Stimulated activated CD8-positive, alpha-beta memory T cell treated with anti-CD3 and anti-CD28 coated beads, Interleukin-12 subunit alpha, Interleukin-12 subunit beta, amount 100 ng/mL, for 4 hours (primary cell): ENCODE data around the gene CCDC159.
"Not testable (repeated sequence)": the region's sequence is repeated elsewhere in the genome, so short reads cannot be mapped to it uniquely, and the experiment has no call there.

Experiments
- DNase-seq: peaks from one replicate; pipeline ENCODE4 v3.0.0-alpha.2; 2020; ENCODE audit warnings: low read depth

CCDC159 gene

DNA sequence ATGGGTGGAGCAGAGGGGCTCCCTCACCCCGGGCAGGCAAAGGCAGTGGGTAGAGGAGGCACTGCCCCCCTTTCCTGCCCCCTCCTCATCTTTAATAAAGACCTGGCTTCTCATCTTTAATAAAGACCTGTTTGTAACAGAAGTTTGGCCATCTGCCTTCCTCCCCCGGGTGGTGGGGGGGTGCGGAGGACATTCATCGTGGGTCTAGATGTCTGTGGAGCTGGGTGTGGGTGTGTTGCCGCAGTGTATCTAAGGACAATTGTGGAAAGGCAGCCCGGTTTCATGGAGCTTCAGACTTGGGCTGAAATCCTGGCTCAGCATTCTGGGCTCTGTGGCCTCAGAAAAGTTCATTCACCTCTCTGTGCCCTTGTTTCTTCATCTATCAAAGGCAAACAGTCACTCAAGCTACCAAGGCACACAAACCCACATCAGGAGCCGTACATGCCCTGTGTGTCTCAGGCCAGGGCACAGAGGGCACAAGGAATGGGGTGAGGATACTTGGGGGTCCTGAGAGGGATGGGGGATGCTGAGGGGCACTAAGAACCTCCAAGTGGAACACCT is 19.3 kb downstream of the CCDC159 start:
- no peak for DNase-seq

DNA sequence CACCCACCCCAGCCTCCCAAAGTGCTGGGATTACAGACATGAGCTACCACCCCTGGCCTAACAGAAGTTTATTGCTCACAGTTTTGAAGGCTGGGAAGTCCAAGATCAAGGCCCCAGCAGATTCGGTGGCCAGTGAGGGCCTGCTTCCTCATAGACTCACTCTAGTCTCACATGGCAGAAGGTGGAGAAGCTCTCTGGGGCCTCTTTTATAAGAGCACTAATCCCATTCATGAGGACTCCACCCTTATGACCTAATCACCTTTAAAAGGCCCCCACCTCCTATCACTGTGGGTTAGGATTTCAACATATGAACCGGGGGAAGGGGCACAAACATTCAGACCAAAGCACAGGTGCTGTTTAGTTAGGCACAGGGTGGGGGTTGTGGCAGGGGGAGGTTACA is 21.2 kb downstream of the CCDC159 start:
- DNase-seq: no peak

DNA sequence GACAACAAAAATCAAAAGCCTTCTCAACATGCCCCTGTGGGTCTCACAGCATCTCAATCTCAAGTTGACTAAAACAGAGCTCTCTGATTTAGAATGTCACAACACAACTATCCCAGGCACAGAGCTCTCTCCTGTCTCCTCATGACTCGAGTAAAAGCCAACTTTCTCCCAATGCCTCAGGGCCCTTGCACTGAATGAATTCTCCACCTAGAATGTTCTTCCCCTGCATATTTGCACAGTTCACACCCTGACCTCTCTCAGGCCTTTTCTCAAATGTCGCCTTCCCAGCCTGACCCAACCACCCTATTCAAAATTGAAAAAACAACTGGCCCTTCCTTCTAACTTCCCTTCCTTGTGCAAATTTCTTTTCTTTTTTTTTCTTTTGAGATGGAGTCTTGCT is 24.4 kb downstream of the CCDC159 start:
- DNase-seq: no peak

DNA sequence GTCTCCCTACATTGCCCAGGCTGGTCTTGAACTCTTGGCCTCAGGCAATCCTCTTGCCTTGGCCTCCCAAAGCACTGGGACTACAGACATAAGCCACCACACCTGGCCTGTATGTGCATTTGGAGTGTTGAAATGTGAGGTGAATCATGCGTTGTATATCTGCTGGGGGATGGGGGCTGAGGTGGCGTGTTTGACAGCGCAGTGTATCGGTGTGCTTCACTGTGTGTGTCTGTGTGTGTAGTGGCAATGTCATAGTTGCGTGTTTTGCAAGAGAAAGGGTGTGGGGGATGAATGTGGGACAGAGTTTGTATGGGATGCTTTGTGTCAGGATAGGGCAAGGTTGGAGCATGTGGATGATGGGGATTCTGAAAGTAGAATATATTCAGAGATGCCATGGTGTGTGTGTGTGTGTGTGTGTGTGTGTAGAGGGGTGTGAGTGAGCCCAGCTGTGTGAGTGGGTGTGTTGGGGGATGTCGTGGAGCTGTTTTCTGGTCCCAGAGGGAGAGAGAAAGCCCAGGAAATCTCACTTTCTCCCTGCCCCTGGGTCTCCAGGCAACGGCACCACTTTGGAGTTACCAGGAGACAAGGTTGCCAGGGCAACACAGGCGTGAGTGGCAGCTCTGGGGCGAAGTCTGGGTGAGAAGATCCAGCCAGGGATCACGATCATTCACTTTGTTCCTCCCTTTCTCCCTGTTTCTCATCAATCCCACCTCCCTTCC is 27.0 kb downstream of the CCDC159 start:
- no peak for DNase-seq

GRCh38 chr19:11373885-11374432 is 27.6 kb downstream of the CCDC159 start:
- DNase-seq: no peak

DNA sequence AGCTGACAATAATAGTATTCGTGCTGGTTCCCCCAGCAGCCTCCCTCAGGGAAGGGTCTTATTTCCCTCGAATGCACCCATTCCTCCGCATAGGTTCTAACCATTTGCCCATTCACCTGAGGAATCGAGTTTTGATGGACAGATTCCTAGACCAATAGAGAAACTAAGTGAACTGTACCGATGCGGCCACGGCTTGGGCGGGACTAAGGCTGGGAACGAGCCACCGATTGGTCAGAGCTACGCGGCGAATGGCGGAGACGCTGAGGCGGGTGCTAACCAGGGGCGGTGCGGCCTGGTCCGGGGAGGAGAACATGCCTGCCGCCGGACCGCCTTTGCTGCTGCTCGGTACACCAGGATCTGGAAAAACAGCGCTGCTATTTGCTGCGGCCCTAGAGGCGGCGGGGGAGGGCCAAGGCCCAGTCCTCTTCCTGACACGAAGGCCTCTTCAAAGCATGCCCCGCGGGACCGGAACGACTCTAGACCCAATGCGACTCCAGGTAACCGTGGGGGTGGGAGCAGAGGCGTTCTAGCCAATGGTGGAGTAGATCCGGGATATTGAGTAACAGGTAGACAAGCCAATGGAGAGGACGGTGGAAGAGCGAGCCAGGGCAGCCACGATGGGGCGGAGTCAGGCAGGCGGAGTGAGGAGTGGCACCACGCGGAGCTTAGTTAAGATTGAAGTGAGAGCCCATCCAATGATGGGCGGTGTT is 28.3 kb downstream of the CCDC159 start, which contains the start of gene SWSAP1:
SWSAP1 (plus strand) TSS at position 234 of the 710 bp plus-strand sequence; CDS start at position 249, 15 bp downstream.
- DNase-seq: peak; percentile 93

DNA sequence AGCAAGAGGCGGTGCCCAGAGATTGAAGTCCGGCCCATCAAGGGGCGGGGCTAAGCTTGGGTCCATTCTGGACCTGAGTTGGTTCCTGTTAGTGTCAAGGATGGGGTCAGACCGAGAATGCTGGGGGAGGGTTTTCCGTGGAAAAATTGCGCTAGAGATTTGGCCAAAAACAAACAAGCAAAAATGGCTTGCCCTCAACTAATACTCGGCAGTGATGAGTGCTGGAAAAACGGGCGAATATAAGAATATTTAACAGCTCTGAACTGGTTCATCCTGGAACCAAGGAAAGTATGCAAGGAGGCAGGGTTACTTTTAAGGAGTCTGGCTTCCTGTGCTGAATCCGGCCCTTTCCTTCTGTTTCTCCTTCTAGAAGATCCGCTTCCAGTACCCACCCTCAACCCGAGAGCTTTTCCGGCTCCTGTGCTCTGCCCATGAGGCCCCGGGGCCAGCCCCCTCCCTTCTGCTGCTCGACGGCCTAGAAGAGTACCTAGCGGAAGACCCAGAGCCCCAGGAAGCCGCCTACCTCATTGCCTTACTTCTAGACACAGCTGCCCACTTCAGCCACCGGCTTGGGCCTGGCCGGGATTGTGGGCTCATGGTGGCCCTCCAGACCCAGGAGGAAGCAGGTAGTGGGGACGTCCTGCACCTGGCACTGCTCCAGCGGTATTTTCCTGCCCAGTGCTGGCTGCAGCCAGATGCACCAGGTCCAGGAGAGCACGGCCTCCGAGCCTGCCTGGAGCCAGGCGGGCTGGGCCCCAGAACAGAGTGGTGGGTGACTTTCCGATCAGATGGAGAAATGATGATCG is 29.0 kb downstream of the CCDC159 start:
- DNase-seq: no peak

DNA sequence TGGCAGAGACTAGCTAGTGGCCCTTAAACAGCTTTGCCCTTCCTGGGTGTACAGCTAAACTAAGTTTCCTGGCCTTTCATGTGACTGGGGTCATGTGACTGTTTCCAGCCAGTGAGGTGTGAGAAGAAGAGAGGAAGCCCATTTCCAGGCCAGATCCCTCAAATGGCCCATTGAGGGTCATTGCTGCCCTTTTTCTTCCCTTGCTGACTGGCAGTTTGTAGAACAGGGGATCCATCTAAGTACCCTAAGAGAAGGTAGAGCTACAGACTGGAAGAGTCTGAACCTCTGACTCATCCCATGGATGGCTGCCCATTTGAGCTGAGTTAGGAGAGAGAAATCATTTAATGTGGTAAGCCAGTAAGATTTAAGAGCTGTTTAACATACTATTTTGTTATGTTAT is 30.9 kb downstream of the CCDC159 start:
- no peak for DNase-seq

DNA sequence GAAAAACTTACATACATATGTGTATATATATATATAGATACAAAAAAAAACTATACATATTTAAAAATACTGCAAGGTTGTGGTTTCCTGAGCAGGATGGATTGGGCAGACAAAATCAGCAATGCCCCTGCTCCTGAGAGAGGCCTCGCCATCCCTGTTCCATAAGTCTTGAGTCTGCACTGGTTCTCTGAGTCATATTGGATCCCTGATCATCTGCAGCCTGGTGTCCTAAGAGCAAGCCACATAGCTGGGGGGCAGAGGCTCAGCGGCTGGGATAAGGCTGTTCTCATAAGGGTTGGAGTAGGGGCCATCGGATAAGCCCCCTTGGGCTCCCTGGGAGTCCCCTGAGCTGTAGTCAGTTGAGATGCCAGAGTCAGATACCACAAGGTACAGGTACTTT is 31.4 kb downstream of the CCDC159 start:
- DNase-seq: no peak

- DNase-seq: no peak
Measured at GRCh38 chr19:11378319-11379189, 32.2 kb downstream of the CCDC159 start.

DNA sequence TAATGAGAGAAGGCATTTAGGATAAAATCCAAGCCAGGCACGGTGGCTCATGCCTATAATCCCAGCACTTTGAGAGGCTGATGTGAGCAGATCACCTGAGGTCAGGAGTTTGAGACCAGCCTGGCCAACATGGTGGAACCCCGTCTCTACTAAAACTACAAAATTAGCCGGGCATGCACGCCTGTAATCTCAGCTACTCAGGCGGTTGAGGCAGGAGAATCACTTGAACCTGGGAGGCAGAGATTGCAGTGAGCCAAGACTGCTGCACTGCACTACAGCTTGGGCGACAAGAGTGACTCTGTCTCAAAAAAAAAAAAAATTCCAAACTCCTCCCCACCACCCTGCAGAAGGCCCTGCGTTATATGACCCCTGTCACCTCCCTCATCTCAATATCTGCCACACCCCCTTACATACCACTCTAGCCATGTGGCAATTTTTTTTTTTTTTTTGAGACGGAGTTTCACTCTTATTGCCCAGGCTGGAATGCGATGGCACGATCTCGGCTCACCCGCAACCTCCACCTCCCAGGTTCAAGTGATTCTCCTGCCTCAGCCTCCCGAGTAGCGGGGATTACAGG is 33.0 kb downstream of the CCDC159 start:
- DNase-seq: not testable (repeated sequence)

DNA sequence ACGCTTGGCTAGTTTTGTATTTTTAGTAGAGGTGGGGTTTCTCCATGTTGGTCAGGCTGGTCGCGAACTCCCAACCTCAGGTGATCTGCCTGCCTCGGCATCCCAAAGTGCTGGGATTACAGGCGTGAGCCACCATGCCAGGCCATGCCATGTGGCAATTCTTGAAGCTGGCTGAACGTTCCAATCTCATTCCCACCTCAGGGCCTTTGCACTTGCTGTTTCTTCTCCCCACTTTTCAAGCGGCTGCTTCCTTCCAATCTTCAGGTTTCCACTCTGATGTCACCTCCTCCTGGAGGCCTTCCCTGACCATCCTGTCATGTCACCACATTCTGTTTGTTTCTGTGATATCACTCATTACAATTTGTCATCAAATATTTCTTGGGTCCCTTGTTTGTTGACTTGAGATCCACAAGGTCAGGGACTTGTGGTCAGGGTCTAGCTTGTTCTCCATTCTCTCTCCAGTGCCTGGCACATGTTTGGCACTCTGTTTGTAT is 33.6 kb downstream of the CCDC159 start:
- no peak for DNase-seq

- peak; percentile 86 for DNase-seq
Measured at GRCh38 chr19:11380653-11381537, 34.6 kb downstream of the CCDC159 start.

DNA sequence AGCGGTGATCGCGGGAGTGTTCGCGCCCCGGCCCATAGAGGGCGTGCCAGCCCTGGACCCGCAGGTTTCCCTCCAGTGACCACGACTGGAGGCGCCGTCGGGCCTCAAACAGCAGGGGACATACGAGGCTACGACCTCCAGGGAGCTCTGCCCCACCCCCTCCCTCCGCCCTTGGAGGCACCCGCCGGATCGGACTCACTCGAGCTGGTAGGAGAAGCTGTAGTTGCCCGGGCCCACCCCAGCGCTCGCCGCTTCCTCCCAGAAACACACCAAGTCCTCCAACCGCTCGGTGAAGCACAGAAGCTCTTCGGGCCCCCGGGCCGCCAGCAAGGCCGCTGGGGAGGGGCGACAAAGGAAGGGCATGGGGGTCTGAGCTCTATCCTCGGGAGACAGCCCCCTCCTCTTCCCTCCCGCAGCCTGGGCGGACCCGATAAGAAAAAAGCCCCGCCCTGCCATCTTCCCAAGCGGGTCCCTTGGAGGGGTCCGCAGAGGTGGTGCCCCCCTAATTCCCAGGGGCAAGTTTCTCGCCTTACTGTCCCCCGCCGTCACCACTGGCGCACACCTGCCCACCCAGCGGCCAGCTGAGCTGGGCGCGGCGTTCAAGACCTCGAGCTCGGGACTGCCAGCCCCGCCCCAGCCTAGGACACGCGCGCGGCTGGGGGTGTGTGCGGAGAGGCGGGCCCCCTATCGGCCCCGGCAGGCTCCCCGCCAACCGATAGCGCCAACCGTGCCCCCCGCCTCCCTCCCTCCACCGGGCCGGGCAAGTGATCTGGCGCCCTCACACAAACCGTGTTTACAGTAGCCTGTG is 36.8 kb downstream of the CCDC159 start:
- DNase-seq: peak; percentile 13

GRCh38 chr19:11383706-11384048 is 37.4 kb downstream of the CCDC159 start:
- DNase-seq: no peak

DNA sequence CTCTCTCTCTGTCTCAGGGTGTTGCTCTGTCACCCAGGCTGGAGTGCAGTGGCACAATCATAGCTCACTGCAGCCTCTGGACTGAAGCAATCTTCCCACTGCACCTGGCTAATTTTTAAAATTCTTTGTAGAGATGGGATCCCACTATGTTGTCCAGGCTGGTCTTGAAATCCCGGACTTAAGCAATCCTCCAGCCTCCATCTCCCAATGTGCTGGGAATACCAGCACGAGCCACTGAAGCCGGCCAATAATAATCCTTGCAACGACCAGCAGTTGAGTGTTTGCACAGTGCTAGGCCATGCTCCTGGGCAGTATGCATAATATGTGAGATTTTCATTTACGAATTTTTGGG is 38.4 kb downstream of the CCDC159 start:
- DNase-seq: no peak

DNA sequence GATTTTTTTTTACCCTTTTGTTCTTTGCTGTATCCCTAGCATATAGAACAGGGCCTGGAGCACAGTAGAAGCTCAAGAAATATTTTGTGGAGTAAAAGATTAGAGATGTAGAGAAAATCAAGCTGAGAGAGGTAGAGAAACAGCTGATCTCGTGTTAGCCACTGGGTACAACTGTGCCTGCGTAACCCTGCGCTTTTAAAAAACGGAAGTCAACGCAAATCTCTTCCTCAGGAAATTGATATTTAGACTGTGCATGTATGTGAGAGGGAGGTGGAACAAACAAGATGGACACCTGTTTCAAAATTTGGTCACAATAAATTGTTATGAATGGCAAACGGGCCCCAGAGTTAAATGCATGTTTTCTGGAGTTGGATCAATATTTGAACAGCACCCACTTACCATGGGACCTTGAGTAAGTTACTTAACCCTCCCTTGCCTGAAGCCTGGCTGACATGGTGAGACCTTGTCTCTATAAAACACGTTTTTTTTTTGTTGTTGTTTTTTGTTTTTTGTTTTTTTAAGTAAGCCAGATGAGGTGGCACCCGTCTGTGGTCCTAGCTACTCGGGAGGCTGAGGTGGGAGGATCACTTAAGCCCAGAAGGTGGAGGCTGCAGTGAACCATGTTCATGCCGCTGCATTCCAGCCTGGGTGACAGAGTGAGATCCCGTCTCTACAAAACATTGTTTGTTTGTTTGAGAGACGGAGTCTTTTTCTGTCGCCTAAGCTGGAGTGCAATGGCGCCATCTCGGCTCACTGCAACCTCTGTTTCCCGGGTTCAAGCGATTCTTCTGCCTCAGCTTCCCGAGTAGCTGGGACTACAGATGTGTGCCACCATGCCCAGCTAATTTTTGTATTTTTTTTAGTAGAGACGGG is 41.1 kb downstream of the CCDC159 start:
- no peak for DNase-seq

DNA sequence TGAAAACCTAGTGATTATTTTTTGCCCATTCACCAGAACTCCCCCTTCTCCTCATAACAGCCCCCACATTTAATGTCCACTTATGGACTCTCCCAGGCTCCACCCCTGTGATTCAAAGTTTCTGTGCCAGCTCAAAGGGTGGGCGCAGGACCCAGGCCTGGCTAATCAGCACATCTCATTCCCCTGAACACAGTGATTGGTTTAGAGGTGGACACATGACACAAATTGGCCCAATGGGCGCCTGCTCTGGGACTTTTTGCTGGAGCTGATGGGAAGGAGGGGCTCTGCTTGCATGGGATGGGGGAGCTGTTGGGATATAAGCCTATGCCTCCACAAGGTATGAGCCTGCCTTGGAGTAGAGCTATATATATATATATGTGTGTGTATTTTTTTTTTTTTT is 44.0 kb downstream of the CCDC159 start:
- no peak for DNase-seq
